H1 (cell line): Measurements from ENCODE around the gene CBFB. TPM values are rescaled to one million over a fixed set of nuclear protein-coding genes. Genes with fewer than 3 reads are reported as not detected.
A peak's percentile ranks its signal among the peaks of the same experiment; 100 is the strongest.

ENCODE experiments used
- CTCF ChIA-PET: fragments of 300-600 bp; sonication (Branson Sonifier 250); formaldehyde crosslinking; loops from one replicate; lab custom pipeline; 2021; ENCODE audit not compliant: partially characterized antibody; lab: Charles Lee
- POLR2A ChIA-PET: fragments of 300-600 bp; sonication (Branson Sonifier 250); formaldehyde crosslinking; loops from one replicate; lab custom pipeline; 2021; ENCODE audit warnings: inconsistent platforms; ENCODE audit not compliant: partially characterized antibody; lab: Charles Lee
- DNase-seq, 2 experiments: peaks; one replicate each; pipeline versions ENCODE4 v3.0.0 to v3.0.0-alpha.2; 2010 to 2022; ENCODE audit warnings: low spot score in 2 of 2, low read depth in 1 of 2, mixed read lengths in 1 of 2
- FAIRE-seq: peaks from 2 replicates; lab custom pipeline; 2011; peaks lifted over from hg19 to GRCh38; lab: Jason Lieb, UNC
- H2AFZ ChIP-seq: 2 replicates; pipeline ENCODE4 v1.8.1; 2012; ENCODE audit warnings: low read length, inconsistent platforms
- H2AK5ac ChIP-seq: 2 replicates; pipeline ENCODE4 v1.6.1; 2013; ENCODE audit warnings: low read depth, low read length
- H2BK120ac ChIP-seq: replicated peaks from 2 replicates; pipeline ENCODE3; 2013; ENCODE audit warnings: low read depth, low read length, inconsistent platforms
- H2BK12ac ChIP-seq: 2 replicates; pipeline ENCODE4 v1.6.1; 2013; ENCODE audit warnings: low read depth, low read length
- H2BK15ac ChIP-seq: 2 replicates; pipeline ENCODE4 v1.6.1; 2013; ENCODE audit warnings: low read length
- H2BK20ac ChIP-seq: 2 replicates; pipeline ENCODE4 v1.6.1; 2013; ENCODE audit warnings: low read length
- H2BK5ac ChIP-seq: 2 replicates; pipeline ENCODE4 v1.6.1; 2013; ENCODE audit warnings: low read depth, low read length
- H3K14ac ChIP-seq: 2 replicates; pipeline ENCODE4 v1.6.1; 2013; ENCODE audit warnings: inconsistent platforms; ENCODE audit not compliant: insufficient read length
- H3K18ac ChIP-seq: 2 replicates; pipeline ENCODE4 v1.6.1; 2013; ENCODE audit warnings: low read length; ENCODE audit errors: extremely low read depth
- H3K23ac ChIP-seq: 2 replicates; pipeline ENCODE4 v1.6.1; 2013; ENCODE audit warnings: inconsistent platforms; ENCODE audit not compliant: insufficient read length
- H3K23me2 ChIP-seq: 2 replicates; pipeline ENCODE4 v1.6.1; 2013; ENCODE audit warnings: low read depth, low read length
- H3K27ac ChIP-seq: 2 replicates; pipeline ENCODE4 v1.6.1; 2011; ENCODE audit warnings: low read depth, low read length, inconsistent platforms
- H3K27me3 ChIP-seq, 4 experiments: replicated peaks in 1 of 4; 1 replicate in 1 of 4; 2 replicates in 3 of 4; pipeline versions ENCODE4 v1.6.1 to v1.8.1; 2011 to 2013; ENCODE audit warnings: low read length in 3 of 4, mild to moderate bottlenecking in 3 of 4, inconsistent platforms in 2 of 4, mixed read lengths in 2 of 4, moderate library complexity in 1 of 4; ENCODE audit not compliant: control insufficient read depth in 3 of 4, insufficient read depth in 3 of 4; ENCODE audit errors: extremely low read depth in 1 of 4
- H3K36me3 ChIP-seq, 4 experiments: 2 replicates each; pipeline versions ENCODE4 v1.6.1 to v1.8.1; 2011 to 2013; ENCODE audit warnings: mild to moderate bottlenecking in 4 of 4, low read length in 3 of 4, moderate library complexity in 2 of 4, control low read depth in 1 of 4, inconsistent platforms in 1 of 4; ENCODE audit not compliant: insufficient read depth in 4 of 4, control insufficient read depth in 2 of 4
- H3K4ac ChIP-seq: replicated peaks from 2 replicates; pipeline ENCODE3; 2013; ENCODE audit warnings: low read length, low read depth, mixed read lengths, inconsistent platforms; ENCODE audit not compliant: insufficient read length
- H3K4me1 ChIP-seq, 4 experiments: replicated peaks in 1 of 4; 1 replicate in 1 of 4; 2 replicates in 3 of 4; pipeline versions ENCODE4 v1.6.1 to v1.8.1; 2011 to 2013; ENCODE audit warnings: low read length in 3 of 4, inconsistent platforms in 2 of 4, mixed read lengths in 1 of 4; ENCODE audit not compliant: insufficient read depth in 4 of 4, control insufficient read depth in 3 of 4
- H3K4me2 ChIP-seq, 2 experiments: 2 replicates each; pipeline versions ENCODE4 v1.6.1 to v1.8.1; 2011 to 2013; ENCODE audit warnings: low read depth in 2 of 2, low read length in 2 of 2, control low read depth in 1 of 2, inconsistent platforms in 1 of 2, mild to moderate bottlenecking in 1 of 2; ENCODE audit not compliant: insufficient read depth in 1 of 2
- H3K4me3 ChIP-seq, 4 experiments: fragments of 200-600, 300-600 bp in 1 of 4; sonication (generic), shearing (Covaris generic), sonication (Bioruptor Twin) in 1 of 4; 2 replicates each; pipeline versions ENCODE4 v1.5.1 to v1.8.1; 2011 to 2016; ENCODE audit warnings: low read length in 4 of 4, low read depth in 3 of 4, control low read depth in 2 of 4, inconsistent platforms in 2 of 4, mild to moderate bottlenecking in 2 of 4, mixed read lengths in 1 of 4, moderate library complexity in 1 of 4; ENCODE audit not compliant: insufficient read depth in 2 of 4; ENCODE audit errors: extremely low read depth in 1 of 4
- H3K56ac ChIP-seq: replicated peaks from 2 replicates; pipeline ENCODE3; 2013; ENCODE audit warnings: low read depth, mild to moderate bottlenecking, mixed read lengths, low read length, inconsistent platforms; ENCODE audit not compliant: insufficient read length
- H3K79me1 ChIP-seq: 2 replicates; pipeline ENCODE4 v1.6.1; 2013; ENCODE audit warnings: low read depth, low read length, control low read depth
- H3K79me2 ChIP-seq, 2 experiments: 2 replicates each; pipeline versions ENCODE4 v1.6.1 to v1.8.1; 2012 to 2013; ENCODE audit warnings: low read length in 2 of 2, mild to moderate bottlenecking in 2 of 2, inconsistent platforms in 1 of 2; ENCODE audit not compliant: insufficient read depth in 2 of 2, control insufficient read depth in 1 of 2
- H3K9ac ChIP-seq, 4 experiments: replicated peaks in 1 of 4; 1 replicate in 1 of 4; 2 replicates in 3 of 4; pipeline versions ENCODE4 v1.6.1 to v1.8.1; 2011 to 2013; ENCODE audit warnings: low read depth in 3 of 4, low read length in 3 of 4, control low read depth in 2 of 4, mild to moderate bottlenecking in 2 of 4, moderate library complexity in 2 of 4, inconsistent platforms in 1 of 4; ENCODE audit errors: extremely low read depth in 1 of 4
- H3K9me3 ChIP-seq, 2 experiments: 2 replicates each; pipeline versions ENCODE4 v1.6.1 to v1.8.1; 2012 to 2013; ENCODE audit warnings: mild to moderate bottlenecking in 2 of 2, moderate library complexity in 2 of 2, control low read depth in 1 of 2, inconsistent platforms in 1 of 2, low read depth in 1 of 2, low read length in 1 of 2, mixed read lengths in 1 of 2; ENCODE audit not compliant: insufficient read depth in 2 of 2
- H4K20me1 ChIP-seq, 2 experiments: replicated peaks in 1 of 2; 2 replicates each; pipeline versions ENCODE3 to v1.8.1; 2011 to 2013; ENCODE audit warnings: inconsistent platforms in 2 of 2, low read length in 2 of 2, mild to moderate bottlenecking in 1 of 2; ENCODE audit not compliant: insufficient read depth in 2 of 2, control insufficient read depth in 1 of 2
- H4K5ac ChIP-seq: 2 replicates; pipeline ENCODE4 v1.6.1; 2013; ENCODE audit warnings: low read length, low read depth, mixed read lengths, inconsistent platforms; ENCODE audit not compliant: insufficient read length
- H4K8ac ChIP-seq: 2 replicates; pipeline ENCODE4 v1.8.0; 2013; ENCODE audit warnings: mild to moderate bottlenecking, moderate library complexity, low read length, inconsistent platforms; ENCODE audit not compliant: insufficient read depth; ENCODE audit errors: extremely low read depth
- H4K91ac ChIP-seq: replicated peaks from 2 replicates; pipeline ENCODE3; 2013; ENCODE audit warnings: low read length, mixed read lengths, inconsistent platforms; ENCODE audit not compliant: insufficient read length
- BRCA1 ChIP-seq: IDR thresholded peaks from 2 replicates; pipeline ENCODE4 v1.6.1; 2012; ENCODE audit warnings: low read depth, low read length, improper control_type of control experiment
- CHD1 ChIP-seq: IDR thresholded peaks from 2 replicates; pipeline ENCODE4 v1.6.1; 2012; ENCODE audit warnings: low read depth, low read length, improper control_type of control experiment
- CTBP2 ChIP-seq: IDR thresholded peaks from 2 replicates; pipeline ENCODE4 v1.7.0; 2011; ENCODE audit warnings: borderline replicate concordance, mild to moderate bottlenecking, moderate library complexity, mixed read lengths, low read length; ENCODE audit not compliant: insufficient read depth, insufficient read length
- EP300 ChIP-seq, 2 experiments: IDR thresholded peaks; 1 replicate in 1 of 2; 2 replicates in 1 of 2; pipeline ENCODE4 v1.6.1; 2011 to 2012; ENCODE audit warnings: low read depth in 2 of 2, low read length in 2 of 2, mild to moderate bottlenecking in 2 of 2, borderline replicate concordance in 1 of 2, inconsistent platforms in 1 of 2, moderate library complexity in 1 of 2
- HDAC2 ChIP-seq, 2 experiments: fragments of 300-600 bp in 1 of 2; sonication (generic) in 1 of 2; IDR thresholded peaks; 2 replicates each; pipeline ENCODE4 v1.6.1; 2011 to 2012; ENCODE audit warnings: low read depth in 2 of 2, low read length in 2 of 2, mild to moderate bottlenecking in 2 of 2, moderate library complexity in 2 of 2, borderline replicate concordance in 1 of 2, inconsistent platforms in 1 of 2
- HDAC6 ChIP-seq: IDR thresholded peaks from one replicate; pipeline ENCODE4 v1.7.1; 2012; ENCODE audit warnings: low read depth, mild to moderate bottlenecking, inconsistent platforms, low read length, moderate library complexity
- JUND ChIP-seq: IDR thresholded peaks from 2 replicates; pipeline ENCODE4 v1.6.1; 2011; ENCODE audit warnings: mild to moderate bottlenecking, improper control_type of control experiment, low read length
- RFX5 ChIP-seq: IDR thresholded peaks from 2 replicates; pipeline ENCODE4 v1.6.1; 2011; ENCODE audit warnings: low read depth, low read length, improper control_type of control experiment, borderline replicate concordance
- TAF1 ChIP-seq: IDR thresholded peaks from 2 replicates; pipeline ENCODE4 v1.6.1; 2011; ENCODE audit warnings: mild to moderate bottlenecking, low read depth, low read length
- TCF12 ChIP-seq: IDR thresholded peaks from 2 replicates; pipeline ENCODE4 v1.6.1; 2011; ENCODE audit warnings: low read depth, mild to moderate bottlenecking, low read length
- WGBS, 2 experiments: shearing (Covaris generic) in 1 of 2; methylation state at CpG; one replicate each; pipeline versions ENCODE4 v1.1.6 to v1.1.7; 2013 to 2015; ENCODE audit warnings: low lambda C conversion rate in 2 of 2, mixed read lengths in 2 of 2, inconsistent platforms in 1 of 2, low coverage in 1 of 2, missing lambda C conversion rate in 1 of 2; ENCODE audit not compliant: insufficient replicate concordance in 2 of 2, insufficient coverage in 1 of 2, insufficient read length in 1 of 2; ENCODE audit errors: extremely low coverage in 1 of 2, missing lambda C conversion rate in 1 of 2; 5-methylcytosine and 5-hydroxymethylcytosine counted together
- polyA plus RNA-seq, 7 experiments: library from polyadenylated mRNA; depleted of rRNA in 3 of 7; stranded (reverse) in 5 of 7; unstranded in 2 of 7; fragments of >200 nt in 5 of 7; fragments of 200-250 nt in 2 of 7; gene quantifications; 1 replicate in 5 of 7; 2 replicates in 1 of 7; 4 replicates in 1 of 7; pipeline versions ENCODE4 v1.2.1 to v1.2.3, GENCODE V29; 2011 to 2013; ENCODE audit warnings: missing spikeins in 2 of 7, mixed read lengths in 2 of 7
- total RNA-seq: library from RNA; stranded (reverse); fragmentation: NEBNext Ultra II Directional; extraction: Animal tissue kit (Norgen Biotek cat#: 25700); gene quantifications from 2 replicates; pipeline ENCODE4 v1.2.1, GENCODE V29; 2021
- TF ChIP-seq, protein P1 (sequence below): IDR thresholded peaks from 2 replicates; pipeline ENCODE4 v1.6.1; 2012; ENCODE audit warnings: low read length, inconsistent platforms

CBFB gene
- total and polyA plus RNA-seq, 2 of the 8 experiments (the other 6 are each of a cell fraction or from before 2014, with no cell fraction given) = 11.5 to 31.6 TPM

DNA sequence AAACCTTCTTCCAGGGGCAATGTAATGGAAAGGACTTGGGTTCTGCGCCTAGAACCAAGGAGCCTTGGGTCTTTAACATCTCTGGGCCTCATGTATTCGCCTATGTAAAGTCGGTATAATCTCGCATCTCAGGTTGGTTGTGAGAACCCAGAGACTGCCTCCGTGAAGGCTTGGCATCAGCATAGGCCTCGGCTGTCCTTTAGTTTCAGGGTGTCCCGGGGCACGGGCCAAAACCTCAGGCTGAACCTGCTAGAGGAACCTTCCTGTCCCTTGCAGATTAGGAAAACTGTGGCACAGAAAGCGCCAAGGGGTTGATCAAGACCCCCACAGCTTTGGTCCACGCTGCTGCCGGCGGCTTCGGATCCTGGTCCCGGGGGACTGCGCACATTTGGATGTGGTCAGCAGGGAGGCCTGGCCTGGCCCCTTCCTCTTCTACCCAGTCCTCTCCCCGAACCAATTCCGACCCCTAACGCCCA, 80.0 kb downstream of the CBFB start:
- Histone ChIP-seq H3K56ac (no peak overlapping the region), H3K36me3 (no peaks in the 10 kb centered on the region), H3K9ac (peak overlapping the region in 3 of 4 experiments; percentile 46 to 55 (median 49); a peak in 2 of 7 replicates), H3K18ac (peak overlapping the region; percentile 99; the same call in 1 of the 2 replicates), H2AK5ac (no peak overlapping the region), H2BK5ac (no peak overlapping the region; the same call in 1 of the 2 replicates), H3K14ac (no peak overlapping the region), H3K9me3 (no peaks in the 10 kb centered on the region), H2AFZ (peak overlapping the region; percentile 97), H3K4me1 (peaks cover 0 to 7% (median 5%) of the 10 kb centered on the region in 4 experiments; a peak in 3 of 7 replicates), H3K27me3 (peaks cover 0 to 4% (median 1%) of the 10 kb centered on the region in 4 experiments; a peak in 2 of 7 replicates), H4K91ac (no peak overlapping the region), H4K5ac (peak overlapping the region; percentile 97), H4K8ac (no peak overlapping the region), H3K4ac (no peak overlapping the region), H2BK15ac (peak overlapping the region; percentile 88; the same call in 1 of the 2 replicates), H3K79me2 (peaks cover 3 to 36% of the 10 kb centered on the region in 2 experiments; a peak in 3 of 4 replicates), H3K4me2 (peak overlapping the region; percentile 93 to 100), H3K23ac (no peak overlapping the region), H3K79me1 (peaks cover 3% of the 10 kb centered on the region; the same call in 1 of the 2 replicates), H4K20me1 (peaks cover 0 to 4% of the 10 kb centered on the region in 2 experiments), H3K4me3 (peak overlapping the region; percentile 85 to 98 (median 90)), H2BK20ac (no peak overlapping the region), H2BK120ac (no peak overlapping the region), H3K23me2 (peaks cover 12% of the 10 kb centered on the region), H2BK12ac (no peak overlapping the region), H3K27ac (no peak overlapping the region)
- no peak for FAIRE-seq
- no peak for DNase-seq
- ChIA-PET CTCF (interaction anchor here (12.0 kb wide), 1 partner anchor 89 kb away, joined by 164 read pairs; no protein-coding TSS in a partner anchor), POLR2A (no interaction called here)
- 61% methylated on average over 18 of the region's 18 CpGs; no CpG with 5 or more reads in 1 of the 2 experiments for WGBS, 2 experiments
- TF ChIP-seq HDAC6 (no peak), JUND (no peak), HDAC2 (IDR thresholded peaks at IDR 0.05; ENCODE audit: borderline replicate concordance in 1 of 2, low read depth in 2 of 2, low read length in 2 of 2) (no peak), RFX5 (no peak), BRCA1 (no peak), EP300 (IDR thresholded peaks at IDR 0.05; ENCODE audit: borderline replicate concordance in 1 of 2, low read depth in 2 of 2, low read length in 2 of 2) (no peak), CTBP2 (no peak), TAF1 (no peak), CHD1 (no peak), TCF12 (no peak)
- TF ChIP-seq, protein P1, sequence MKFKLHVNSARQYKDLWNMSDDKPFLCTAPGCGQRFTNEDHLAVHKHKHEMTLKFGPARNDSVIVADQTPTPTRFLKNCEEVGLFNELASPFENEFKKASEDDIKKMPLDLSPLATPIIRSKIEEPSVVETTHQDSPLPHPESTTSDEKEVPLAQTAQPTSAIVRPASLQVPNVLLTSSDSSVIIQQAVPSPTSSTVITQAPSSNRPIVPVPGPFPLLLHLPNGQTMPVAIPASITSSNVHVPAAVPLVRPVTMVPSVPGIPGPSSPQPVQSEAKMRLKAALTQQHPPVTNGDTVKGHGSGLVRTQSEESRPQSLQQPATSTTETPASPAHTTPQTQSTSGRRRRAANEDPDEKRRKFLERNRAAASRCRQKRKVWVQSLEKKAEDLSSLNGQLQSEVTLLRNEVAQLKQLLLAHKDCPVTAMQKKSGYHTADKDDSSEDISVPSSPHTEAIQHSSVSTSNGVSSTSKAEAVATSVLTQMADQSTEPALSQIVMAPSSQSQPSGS = no peak
